GM12878 (cell line): Measurements from ENCODE around the gene RPL10A. TPM values are rescaled to one million over a fixed set of nuclear protein-coding genes. Genes with fewer than 3 reads are reported as not detected.
A peak's percentile ranks its signal among the peaks of the same experiment; 100 is the strongest.

Experiments
- BCL11A ChIP-seq: IDR thresholded peaks from 2 replicates; pipeline ENCODE4 v1.6.1; 2011; ENCODE audit warnings: low read depth, low read length
- CEBPB ChIP-seq, 2 experiments: fragments of 150-350 bp in 1 of 2; IDR thresholded peaks; 2 replicates each; pipeline ENCODE4 v1.6.1; 2012 to 2014; ENCODE audit warnings: low read depth in 2 of 2, low read length in 2 of 2, borderline replicate concordance in 1 of 2, inconsistent platforms in 1 of 2
- FOS ChIP-seq: IDR thresholded peaks from 3 replicates; pipeline ENCODE4 v1.6.1; 2011; ENCODE audit warnings: borderline replicate concordance; ENCODE audit not compliant: insufficient read length; ENCODE audit errors: extremely low read depth
- FOXM1 ChIP-seq: IDR thresholded peaks from 2 replicates; pipeline ENCODE4 v1.6.1; 2012; ENCODE audit warnings: low read depth, mild to moderate bottlenecking, inconsistent platforms, low read length, moderate library complexity
- HDGF ChIP-seq: fragments of 450-650 bp; IDR thresholded peaks from 2 replicates; pipeline ENCODE4 v1.6.1; 2016; ENCODE audit warnings: antibody characterized with exemption
- KDM1A ChIP-seq: fragments of 200-600 bp; sonication (generic); IDR thresholded peaks from 2 replicates; pipeline ENCODE4 v1.6.1; 2016; ENCODE audit warnings: borderline replicate concordance
- MXI1 ChIP-seq: fragments of 150-350 bp; IDR thresholded peaks from 2 replicates; pipeline ENCODE4 v1.6.1; 2011; ENCODE audit warnings: low read depth, mild to moderate bottlenecking, inconsistent platforms, low read length, improper control_type of control experiment
- NBN ChIP-seq: fragments of 450-650 bp; IDR thresholded peaks from 2 replicates; pipeline ENCODE4 v1.6.1; 2016
- NFYA ChIP-seq: IDR thresholded peaks from 2 replicates; pipeline ENCODE4 v1.6.1; 2011; ENCODE audit warnings: low read depth, mild to moderate bottlenecking, low read length, improper control_type of control experiment, borderline replicate concordance
- PML ChIP-seq: IDR thresholded peaks from 2 replicates; pipeline ENCODE4 v1.6.1; 2012; ENCODE audit warnings: low read length, inconsistent platforms
- RELA ChIP-seq: fragments of 450-650 bp; IDR thresholded peaks from 2 replicates; pipeline ENCODE4 v1.8.0; 2014; ENCODE audit warnings: borderline replicate concordance; ENCODE audit not compliant: partially characterized antibody
- RFX5 ChIP-seq: IDR thresholded peaks from 2 replicates; pipeline ENCODE4 v1.6.1; 2011; ENCODE audit warnings: low read depth, low read length, improper control_type of control experiment
- RUNX3 ChIP-seq: IDR thresholded peaks from 2 replicates; pipeline ENCODE4 v1.6.1; 2012; ENCODE audit warnings: low read length, inconsistent platforms
- SIX5 ChIP-seq: IDR thresholded peaks from 2 replicates; pipeline ENCODE4 v1.6.1; 2011; ENCODE audit warnings: mild to moderate bottlenecking, low read depth, low read length, moderate library complexity; ENCODE audit not compliant: severe bottlenecking
- SMARCA5 ChIP-seq: fragments of 450-650 bp; IDR thresholded peaks from 2 replicates; pipeline ENCODE4 v1.6.1; 2017; ENCODE audit warnings: mild to moderate bottlenecking
- SUZ12 ChIP-seq: fragments of 200-600 bp; sonication (generic); IDR thresholded peaks from one replicate; pipeline ENCODE4 v1.6.1; 2018; ENCODE audit warnings: antibody characterized with exemption, mild to moderate bottlenecking; ENCODE audit not compliant: unreplicated experiment
- TBL1XR1 ChIP-seq: IDR thresholded peaks from 2 replicates; pipeline ENCODE4 v1.6.1; 2012; ENCODE audit warnings: low read depth, low read length, improper control_type of control experiment
- YBX1 ChIP-seq: fragments of 450-650 bp; IDR thresholded peaks from 2 replicates; pipeline ENCODE4 v1.6.1; 2016; ENCODE audit warnings: antibody characterized with exemption
- YY1 ChIP-seq: IDR thresholded peaks from 2 replicates; pipeline ENCODE4 v1.6.1; 2011; ENCODE audit warnings: low read depth, mild to moderate bottlenecking, low read length
- ZNF24 ChIP-seq: fragments of 450-650 bp; IDR thresholded peaks from 2 replicates; pipeline ENCODE4 v1.6.1; 2017; ENCODE audit warnings: antibody characterized with exemption, mild to moderate bottlenecking
- polyA plus RNA-seq, 11 experiments: library from polyadenylated mRNA; depleted of rRNA in 4 of 11; unstranded in 6 of 11; stranded (reverse) in 5 of 11; fragments of >200 nt; fragmentation: Nextera tagmentation in 4 of 11; fragmentation: Illumina TruSeq in 1 of 11; extraction: Ambion mirVana in 4 of 11; extraction: Trizol in 1 of 11; gene quantifications; 1 replicate in 1 of 11; 2 replicates in 10 of 11; pipeline versions ENCODE4 v1.2.1 to v1.2.3, GENCODE V29; 2011 to 2016; ENCODE audit warnings: inconsistent platforms in 2 of 11, missing spikeins in 2 of 11, low read depth in 1 of 11
- total RNA-seq, 4 experiments: library from RNA; depleted of rRNA in 3 of 4; stranded (reverse); fragments of >200 nt in 3 of 4; fragmentation: Illumina TruSeq in 1 of 4; extraction: Trizol in 1 of 4; gene quantifications; 2 replicates each; pipeline versions ENCODE4 v1.2.1 to v1.2.3, GENCODE V29; 2013 to 2021
- TF ChIP-seq, protein P1 (sequence below): fragments of 450-650 bp; IDR thresholded peaks from 2 replicates; pipeline ENCODE4 v1.6.1; 2017; ENCODE audit warnings: mild to moderate bottlenecking, low read depth, inconsistent platforms; ENCODE audit not compliant: poor library complexity, severe bottlenecking
- TF ChIP-seq, protein P2 (sequence below): fragments of 450-650 bp; IDR thresholded peaks from 2 replicates; pipeline ENCODE4 v1.6.1; 2016; ENCODE audit warnings: mild to moderate bottlenecking
- TF ChIP-seq, protein P3 (sequence below), 3 experiments: IDR thresholded peaks in 2 of 3; conservative IDR thresholded peaks in 1 of 3; 2 replicates each; pipeline ENCODE4 v1.5.1; 2011; ENCODE audit warnings: low read depth in 3 of 3, low read length in 3 of 3, mild to moderate bottlenecking in 3 of 3, control low read depth in 2 of 3, moderate library complexity in 2 of 3, inconsistent platforms in 1 of 3, mixed read lengths in 1 of 3; ENCODE audit not compliant: control insufficient read depth in 2 of 3, insufficient read depth in 1 of 3; ENCODE audit errors: extremely low read depth in 1 of 3

Gene RPL10A
- total and polyA plus RNA-seq, 10 of the 15 experiments (the other 5 are each of a cell fraction or from before 2014, with no cell fraction given), result 833 to 4,029 (median 2,795) TPM

DNA sequence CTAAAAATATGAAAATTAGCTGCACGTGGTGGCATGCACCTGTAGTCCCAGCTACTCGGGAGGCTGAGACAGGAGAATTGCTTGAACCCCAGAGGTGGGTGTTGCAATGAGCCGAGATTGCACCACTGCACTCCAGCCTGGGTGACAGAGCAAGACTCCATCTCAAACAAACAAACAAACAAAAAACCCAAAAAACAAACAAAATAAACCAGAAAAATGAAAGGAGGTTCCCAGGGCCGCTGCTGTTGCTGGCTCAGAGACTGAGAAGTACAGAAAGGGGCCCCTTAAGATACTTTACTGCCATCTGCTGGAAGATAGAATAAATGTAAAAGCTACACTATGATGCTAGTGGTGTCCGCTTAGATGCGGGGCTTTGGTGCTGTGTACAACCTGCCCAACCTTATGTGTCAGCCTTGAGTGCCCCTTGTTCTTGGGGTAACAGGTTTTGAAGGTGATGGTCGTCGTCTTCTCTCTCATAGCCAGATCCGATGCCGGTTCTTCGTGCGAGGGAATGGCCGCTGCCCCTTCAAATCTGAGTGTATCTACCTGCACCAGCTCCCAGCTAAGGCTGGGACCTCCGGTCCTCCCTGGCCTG lies 18.8 kb upstream of the RPL10A start (continued):
- TF ChIP-seq FOS (no peak), RUNX3 (peak; percentile 12; the same call in 1 of the 2 replicates), SMARCA5 (no peak), BCL11A (no peak), RELA (no peak), NFYA (no peak), KDM1A (no peak), MXI1 (no peak), SIX5 (no peak), CEBPB (IDR thresholded peaks at IDR 0.05; ENCODE audit: borderline replicate concordance in 1 of 2, low read depth in 2 of 2, low read length in 2 of 2) (no peak), FOXM1 (0 out of 2 replicates have a peak, but pooled peaks have one; percentile 12), PML (no peak), RFX5 (no peak), NBN (peak; percentile 30; the same call in 1 of the 2 replicates), YBX1 (no peak), YY1 (0 out of 2 replicates have a peak, but pooled peaks have one; percentile 21), TBL1XR1 (no peak), HDGF (0 out of 2 replicates have a peak, but pooled peaks have one; percentile 41), SUZ12 (no peak), ZNF24 (no peak)
- TF ChIP-seq, protein P1, sequence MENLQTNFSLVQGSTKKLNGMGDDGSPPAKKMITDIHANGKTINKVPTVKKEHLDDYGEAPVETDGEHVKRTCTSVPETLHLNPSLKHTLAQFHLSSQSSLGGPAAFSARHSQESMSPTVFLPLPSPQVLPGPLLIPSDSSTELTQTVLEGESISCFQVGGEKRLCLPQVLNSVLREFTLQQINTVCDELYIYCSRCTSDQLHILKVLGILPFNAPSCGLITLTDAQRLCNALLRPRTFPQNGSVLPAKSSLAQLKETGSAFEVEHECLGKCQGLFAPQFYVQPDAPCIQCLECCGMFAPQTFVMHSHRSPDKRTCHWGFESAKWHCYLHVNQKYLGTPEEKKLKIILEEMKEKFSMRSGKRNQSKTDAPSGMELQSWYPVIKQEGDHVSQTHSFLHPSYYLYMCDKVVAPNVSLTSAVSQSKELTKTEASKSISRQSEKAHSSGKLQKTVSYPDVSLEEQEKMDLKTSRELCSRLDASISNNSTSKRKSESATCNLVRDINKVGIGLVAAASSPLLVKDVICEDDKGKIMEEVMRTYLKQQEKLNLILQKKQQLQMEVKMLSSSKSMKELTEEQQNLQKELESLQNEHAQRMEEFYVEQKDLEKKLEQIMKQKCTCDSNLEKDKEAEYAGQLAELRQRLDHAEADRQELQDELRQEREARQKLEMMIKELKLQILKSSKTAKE, result peak; percentile 31
- TF ChIP-seq, protein P2, sequence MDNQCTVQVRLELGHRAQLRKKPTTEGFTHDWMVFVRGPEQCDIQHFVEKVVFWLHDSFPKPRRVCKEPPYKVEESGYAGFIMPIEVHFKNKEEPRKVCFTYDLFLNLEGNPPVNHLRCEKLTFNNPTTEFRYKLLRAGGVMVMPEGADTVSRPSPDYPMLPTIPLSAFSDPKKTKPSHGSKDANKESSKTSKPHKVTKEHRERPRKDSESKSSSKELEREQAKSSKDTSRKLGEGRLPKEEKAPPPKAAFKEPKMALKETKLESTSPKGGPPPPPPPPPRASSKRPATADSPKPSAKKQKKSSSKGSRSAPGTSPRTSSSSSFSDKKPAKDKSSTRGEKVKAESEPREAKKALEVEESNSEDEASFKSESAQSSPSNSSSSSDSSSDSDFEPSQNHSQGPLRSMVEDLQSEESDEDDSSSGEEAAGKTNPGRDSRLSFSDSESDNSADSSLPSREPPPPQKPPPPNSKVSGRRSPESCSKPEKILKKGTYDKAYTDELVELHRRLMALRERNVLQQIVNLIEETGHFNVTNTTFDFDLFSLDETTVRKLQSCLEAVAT, result peak; percentile 43; the same call in 1 of the 2 replicates
- TF ChIP-seq, protein P3, sequence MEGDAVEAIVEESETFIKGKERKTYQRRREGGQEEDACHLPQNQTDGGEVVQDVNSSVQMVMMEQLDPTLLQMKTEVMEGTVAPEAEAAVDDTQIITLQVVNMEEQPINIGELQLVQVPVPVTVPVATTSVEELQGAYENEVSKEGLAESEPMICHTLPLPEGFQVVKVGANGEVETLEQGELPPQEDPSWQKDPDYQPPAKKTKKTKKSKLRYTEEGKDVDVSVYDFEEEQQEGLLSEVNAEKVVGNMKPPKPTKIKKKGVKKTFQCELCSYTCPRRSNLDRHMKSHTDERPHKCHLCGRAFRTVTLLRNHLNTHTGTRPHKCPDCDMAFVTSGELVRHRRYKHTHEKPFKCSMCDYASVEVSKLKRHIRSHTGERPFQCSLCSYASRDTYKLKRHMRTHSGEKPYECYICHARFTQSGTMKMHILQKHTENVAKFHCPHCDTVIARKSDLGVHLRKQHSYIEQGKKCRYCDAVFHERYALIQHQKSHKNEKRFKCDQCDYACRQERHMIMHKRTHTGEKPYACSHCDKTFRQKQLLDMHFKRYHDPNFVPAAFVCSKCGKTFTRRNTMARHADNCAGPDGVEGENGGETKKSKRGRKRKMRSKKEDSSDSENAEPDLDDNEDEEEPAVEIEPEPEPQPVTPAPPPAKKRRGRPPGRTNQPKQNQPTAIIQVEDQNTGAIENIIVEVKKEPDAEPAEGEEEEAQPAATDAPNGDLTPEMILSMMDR (IDR thresholded peaks at IDR 0.05 in 2 of 3, conservative IDR thresholded peaks at IDR 0.05 in 1 of 3; ENCODE audit: control insufficient read depth in 2 of 3, extremely low read depth in 1 of 3, insufficient read depth in 1 of 3, low read depth in 3 of 3, low read length in 3 of 3), result peak; percentile 66 to 82 (median 67)
